ENCODE data around the gene GTF3A. TPM values are rescaled to one million over a fixed set of nuclear protein-coding genes. Genes with fewer than 3 reads are reported as not detected.
A peak's percentile ranks its signal among the peaks of the same experiment; 100 is the strongest.

Gene GTF3A
- total and polyA plus RNA-seq, 2 donors = 67.8 to 117 TPM

DNA sequence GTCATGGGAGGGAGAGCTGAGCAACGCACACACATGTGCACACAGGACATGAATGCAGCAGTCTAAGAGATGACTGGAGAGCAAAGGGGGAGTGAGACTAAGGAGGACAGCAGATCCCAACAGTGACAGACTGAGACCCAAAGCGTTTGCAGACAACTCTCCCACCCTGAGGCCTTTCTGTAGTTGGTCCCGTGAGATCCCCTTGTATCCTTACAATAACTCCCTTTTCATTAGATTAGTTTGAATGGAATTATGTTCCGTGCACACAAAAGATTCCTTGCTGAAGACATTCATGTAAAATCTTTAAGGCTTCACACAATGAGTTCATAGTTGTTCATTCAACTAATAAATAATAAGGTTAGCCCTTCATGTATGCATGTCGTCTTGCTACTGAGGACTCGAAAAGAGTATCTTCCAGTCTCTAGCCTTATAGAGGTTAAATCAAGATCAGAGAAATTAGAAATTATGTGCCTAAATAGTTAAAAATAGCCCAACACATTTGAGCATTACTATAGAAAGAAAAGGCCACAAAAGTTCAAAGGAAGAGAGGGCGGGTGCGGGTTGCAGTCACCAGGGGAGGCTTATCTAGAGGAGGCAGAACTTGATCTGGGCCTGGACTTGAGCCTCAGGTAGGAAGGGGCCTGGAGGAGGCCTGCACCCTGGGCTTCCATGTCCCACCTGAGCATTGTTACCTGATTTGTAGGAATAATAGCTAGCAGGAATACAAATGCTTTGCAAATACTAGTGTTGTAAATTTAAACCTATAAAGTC, 3.1 kb upstream of the GTF3A start:
- no peak for DNase-seq (ENCODE audit: extremely low spot score)
- Histone ChIP-seq H3K4me3 (ENCODE audit: low read depth, low read length) (no peak overlapping the region), H3K36me3 (ENCODE audit: insufficient read depth) (no peaks in the 10 kb centered on the region), H3K4me1 (ENCODE audit: insufficient read depth) (no peaks in the 10 kb centered on the region), H3K27ac (ENCODE audit: low read depth) (no peak overlapping the region)
- 84% methylated on average over 8 of the region's 8 CpGs for WGBS

DNA sequence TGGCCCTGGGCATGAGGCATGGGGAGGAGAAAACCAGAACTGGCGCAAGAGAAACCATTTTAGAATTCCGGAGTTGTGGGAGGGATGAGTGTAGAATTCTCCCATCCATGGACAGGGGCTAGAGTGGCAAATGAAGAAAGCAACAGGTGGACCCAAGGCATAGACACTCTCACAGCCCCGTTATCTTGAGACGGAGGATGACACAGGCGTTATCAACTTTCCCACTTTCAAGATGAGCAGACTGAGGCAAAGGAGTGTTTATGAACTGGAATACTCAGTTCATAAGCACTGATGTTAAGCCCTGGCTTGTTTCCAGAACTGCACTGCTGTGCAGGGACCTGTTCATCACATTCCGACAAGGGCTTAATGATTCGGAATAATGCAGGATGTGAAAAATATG, 1.1 kb upstream of the GTF3A start:
- 73% methylated on average over 7 of the region's 7 CpGs for WGBS
- H3K27ac ChIP-seq (ENCODE audit: low read depth) = no peak overlapping the region
- DNase-seq (ENCODE audit: extremely low spot score) = no peak
- H3K4me3 ChIP-seq (ENCODE audit: low read depth, low read length) = no peak overlapping the region
- no peaks in the 10 kb centered on the region for H3K36me3 ChIP-seq (ENCODE audit: insufficient read depth)
- no peaks in the 10 kb centered on the region for H3K4me1 ChIP-seq (ENCODE audit: insufficient read depth)

GRCh38 chr13:27425158-27425917, 919 bp downstream of the GTF3A start:
- no peaks in the 10 kb centered on the region for H3K4me1 ChIP-seq (ENCODE audit: insufficient read depth)
- 31% methylated on average over 13 of the region's 13 CpGs for WGBS
- peak overlapping the region; percentile 89 for H3K27ac ChIP-seq (ENCODE audit: low read depth)
- DNase-seq (ENCODE audit: extremely low spot score) = no peak
- no peaks in the 10 kb centered on the region for H3K36me3 ChIP-seq (ENCODE audit: insufficient read depth)
- peak overlapping the region; percentile 58 for H3K4me3 ChIP-seq (ENCODE audit: low read depth, low read length)

- peak overlapping the region; percentile 58 for H3K4me3 ChIP-seq (ENCODE audit: low read depth, low read length)
- WGBS = 48% methylated on average over 17 of the region's 17 CpGs
- no peaks in the 10 kb centered on the region for H3K36me3 ChIP-seq (ENCODE audit: insufficient read depth)
- DNase-seq (ENCODE audit: extremely low spot score) = no peak
- H3K27ac ChIP-seq (ENCODE audit: low read depth) = peak overlapping the region; percentile 89
- no peaks in the 10 kb centered on the region for H3K4me1 ChIP-seq (ENCODE audit: insufficient read depth)
Observed at GRCh38 chr13:27425918-27426630, 1.7 kb downstream of the GTF3A start.

DNA sequence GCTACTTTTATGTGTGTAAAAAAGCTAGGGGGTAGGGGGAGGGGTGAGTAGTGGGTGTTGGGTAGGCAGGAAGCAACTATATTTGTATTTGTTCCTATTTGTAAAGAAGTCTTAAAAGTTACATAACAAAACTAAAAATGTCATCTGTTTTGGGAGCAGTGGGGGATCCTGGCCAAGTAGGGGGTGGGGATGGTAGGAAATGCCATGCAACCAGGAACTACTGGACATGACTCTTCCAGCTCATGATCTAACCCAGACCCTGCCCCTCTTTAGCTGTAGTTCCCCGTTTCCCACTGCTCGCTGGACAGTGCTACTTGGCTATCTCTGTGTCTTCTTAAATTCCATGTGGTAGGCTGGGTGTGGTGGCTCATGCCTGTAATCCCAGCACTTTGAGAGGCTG, 3.2 kb downstream of the GTF3A start:
- H3K36me3 ChIP-seq (ENCODE audit: insufficient read depth) = peaks cover 2% of the 10 kb centered on the region
- peak overlapping the region; percentile 72 for H3K27ac ChIP-seq (ENCODE audit: low read depth)
- WGBS = 88% methylated on average over 2 of the region's 2 CpGs

GRCh38 chr13:27428160-27428559, 3.7 kb downstream of the GTF3A start:
- Histone ChIP-seq H3K27ac (ENCODE audit: low read depth) (no peak overlapping the region), H3K36me3 (ENCODE audit: insufficient read depth) (peaks cover 2% of the 10 kb centered on the region), H3K4me1 (ENCODE audit: insufficient read depth) (no peaks in the 10 kb centered on the region), H3K4me3 (ENCODE audit: low read depth, low read length) (no peak overlapping the region)
- DNase-seq (ENCODE audit: extremely low spot score) = no peak
- WGBS = 88% methylated on average over 5 of the region's 5 CpGs

More for the DNA sequence above, 3.2 kb downstream of the GTF3A start:
- Histone ChIP-seq H3K4me1 (ENCODE audit: insufficient read depth) (no peaks in the 10 kb centered on the region), H3K4me3 (ENCODE audit: low read depth, low read length) (no peak overlapping the region)
- no peak for DNase-seq (ENCODE audit: extremely low spot score)

GRCh38 chr13:27432180-27432579, 7.8 kb downstream of the GTF3A start:
- WGBS = 71% methylated on average over 3 of the region's 3 CpGs

DNA sequence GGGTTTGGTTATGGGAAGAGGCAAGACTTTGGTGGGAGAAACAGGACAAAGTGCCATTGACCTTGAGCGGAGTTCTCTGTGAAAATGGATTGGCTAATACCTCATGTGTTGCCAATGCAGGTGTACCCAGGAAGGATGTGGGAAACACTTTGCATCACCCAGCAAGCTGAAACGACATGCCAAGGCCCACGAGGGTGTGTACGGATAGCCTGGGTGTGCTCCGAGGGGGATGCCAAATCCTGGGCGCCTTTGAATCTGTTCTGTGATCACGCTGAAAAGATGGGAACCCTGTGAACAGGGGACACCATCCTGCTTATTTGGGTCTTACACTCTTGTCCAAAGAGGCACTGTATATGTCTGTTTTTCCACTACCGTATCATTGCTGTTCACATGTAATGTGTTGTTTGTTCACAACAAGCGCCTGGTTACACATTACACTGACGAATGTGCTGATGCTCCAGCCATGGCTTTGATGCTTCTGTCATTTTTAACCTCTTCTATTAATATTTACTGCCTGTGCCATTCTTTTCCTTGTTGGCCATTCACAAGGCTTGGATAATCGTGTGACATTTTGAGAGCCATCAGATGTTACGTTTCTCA, 8.3 kb downstream of the GTF3A start:
- no peak for DNase-seq (ENCODE audit: extremely low spot score)
- no peak overlapping the region for H3K4me3 ChIP-seq (ENCODE audit: low read depth, low read length)
- H3K27ac ChIP-seq (ENCODE audit: low read depth) = no peak overlapping the region
- 86% methylated on average over 12 of the region's 12 CpGs for WGBS
- no peaks in the 10 kb centered on the region for H3K4me1 ChIP-seq (ENCODE audit: insufficient read depth)
- peaks cover 4% of the 10 kb centered on the region for H3K36me3 ChIP-seq (ENCODE audit: insufficient read depth)

More at GRCh38 chr13:27432180-27432579, 7.8 kb downstream of the GTF3A start:
- no peaks in the 10 kb centered on the region for H3K4me1 ChIP-seq (ENCODE audit: insufficient read depth)
- no peak for DNase-seq (ENCODE audit: extremely low spot score)
- H3K27ac ChIP-seq (ENCODE audit: low read depth) = no peak overlapping the region
- H3K4me3 ChIP-seq (ENCODE audit: low read depth, low read length) = no peak overlapping the region
- H3K36me3 ChIP-seq (ENCODE audit: insufficient read depth) = peaks cover 4% of the 10 kb centered on the region

DNA sequence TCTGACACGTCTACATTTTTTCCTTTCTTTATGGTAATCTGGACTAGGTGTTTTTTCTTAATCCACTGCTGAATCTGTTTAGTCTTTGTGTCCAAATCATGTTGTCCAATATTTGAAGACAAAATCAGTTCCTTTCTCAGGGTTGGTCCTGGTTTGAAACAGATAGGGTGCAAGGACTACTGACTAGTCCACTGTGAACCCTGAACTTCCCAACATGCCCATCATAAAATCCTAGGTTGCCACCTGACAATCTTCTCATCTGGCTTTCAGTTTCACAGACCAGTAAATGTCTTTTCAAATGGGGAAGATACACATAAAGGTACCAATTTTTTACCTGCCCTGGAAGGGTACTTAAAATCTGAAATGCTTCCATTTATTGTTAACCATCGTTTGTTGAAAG, 12.7 kb downstream of the GTF3A start:
- no peak overlapping the region for H3K27ac ChIP-seq (ENCODE audit: low read depth)
- H3K4me1 ChIP-seq (ENCODE audit: insufficient read depth) = no peaks in the 10 kb centered on the region
- H3K4me3 ChIP-seq (ENCODE audit: low read depth, low read length) = no peak overlapping the region
- H3K36me3 ChIP-seq (ENCODE audit: insufficient read depth) = peaks cover 2% of the 10 kb centered on the region
- WGBS = 94% methylated on average over 2 of the region's 2 CpGs
- no peak for DNase-seq (ENCODE audit: extremely low spot score)

DNA sequence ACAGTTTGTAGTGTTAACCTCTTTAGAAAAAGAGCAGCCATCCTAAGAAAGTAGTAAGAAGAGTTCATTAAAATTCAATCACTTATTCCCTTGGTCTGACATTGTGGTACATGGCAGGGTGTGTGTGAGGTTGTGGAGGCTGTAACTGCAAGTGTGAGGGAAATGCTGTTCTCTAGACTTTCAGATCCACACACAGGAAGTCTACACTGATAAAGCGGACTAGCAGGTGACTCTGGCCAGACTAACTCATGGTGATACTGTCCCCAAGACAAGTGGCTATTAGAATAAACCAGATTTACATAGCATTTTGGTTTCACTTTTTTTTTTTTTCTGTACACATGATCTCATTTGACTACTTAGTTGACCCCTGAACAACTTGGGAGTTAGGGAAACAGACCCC, 16.0 kb downstream of the GTF3A start:
- Histone ChIP-seq H3K27ac (ENCODE audit: low read depth) (no peak overlapping the region), H3K36me3 (ENCODE audit: insufficient read depth) (no peaks in the 10 kb centered on the region), H3K4me3 (ENCODE audit: low read depth, low read length) (no peak overlapping the region), H3K4me1 (ENCODE audit: insufficient read depth) (no peaks in the 10 kb centered on the region)
- 81% methylated on average over 1 of the region's 1 CpG for WGBS
- no peak for DNase-seq (ENCODE audit: extremely low spot score)

GRCh38 chr13:27442071-27442647, 17.7 kb downstream of the GTF3A start:
- Histone ChIP-seq H3K27ac (ENCODE audit: low read depth) (no peak overlapping the region), H3K36me3 (ENCODE audit: insufficient read depth) (no peaks in the 10 kb centered on the region), H3K4me1 (ENCODE audit: insufficient read depth) (no peaks in the 10 kb centered on the region), H3K4me3 (ENCODE audit: low read depth, low read length) (no peak overlapping the region)
- 77% methylated on average over 15 of the region's 15 CpGs for WGBS
- no peak for DNase-seq (ENCODE audit: extremely low spot score)

GRCh38 chr13:27442797-27443196, 18.4 kb downstream of the GTF3A start:
- H3K36me3 ChIP-seq (ENCODE audit: insufficient read depth) = no peaks in the 10 kb centered on the region
- WGBS = 92% methylated on average over 7 of the region's 7 CpGs
- H3K27ac ChIP-seq (ENCODE audit: low read depth) = no peak overlapping the region
- no peak for DNase-seq (ENCODE audit: extremely low spot score)
- no peaks in the 10 kb centered on the region for H3K4me1 ChIP-seq (ENCODE audit: insufficient read depth)
- no peak overlapping the region for H3K4me3 ChIP-seq (ENCODE audit: low read depth, low read length)

DNA sequence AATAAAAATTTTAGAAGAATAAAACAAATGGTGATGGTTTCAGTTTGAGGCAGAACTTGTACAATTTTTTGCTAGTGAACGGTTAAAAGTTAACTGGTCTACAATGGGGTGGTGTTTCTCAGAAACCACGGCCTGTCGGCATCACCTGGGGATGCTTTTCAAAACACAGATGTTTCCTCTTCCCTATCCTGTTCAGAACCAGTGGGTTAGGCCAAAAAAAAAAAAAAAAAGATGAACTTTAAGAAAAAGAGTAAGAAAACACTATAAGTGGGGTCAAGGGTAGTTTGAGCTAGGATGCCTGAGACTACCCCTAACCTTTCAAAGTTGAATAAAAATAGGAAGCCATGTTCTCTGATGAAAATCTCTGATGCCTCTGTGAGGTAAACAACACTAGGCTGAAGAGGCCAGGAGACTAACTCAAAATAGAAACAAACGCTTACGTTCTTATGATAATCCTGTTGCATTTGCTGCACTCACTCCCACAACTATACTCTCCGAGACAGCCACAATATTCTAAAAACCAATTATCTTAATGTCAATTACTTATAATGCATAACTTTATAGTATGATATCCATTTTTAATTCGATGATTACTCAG, 22.7 kb downstream of the GTF3A start:
- 63% methylated on average over 7 of the region's 7 CpGs for WGBS
- Histone ChIP-seq H3K27ac (ENCODE audit: low read depth) (no peak overlapping the region), H3K4me3 (ENCODE audit: low read depth, low read length) (no peak overlapping the region), H3K4me1 (ENCODE audit: insufficient read depth) (peaks cover 2% of the 10 kb centered on the region), H3K36me3 (ENCODE audit: insufficient read depth) (no peaks in the 10 kb centered on the region)
- no peak for DNase-seq (ENCODE audit: extremely low spot score)

All from urinary bladder (tissue), 4 donors.